Erythroblast (primary cell): Measurements from ENCODE around the gene NR3C2.

Source experiments
- GATA1 ChIP-seq: IDR thresholded peaks from 2 replicates; pipeline ENCODE4 v1.6.1; 2011; ENCODE audit warnings: low read depth, mild to moderate bottlenecking, control low read depth, low read length, moderate library complexity
- POLR2A ChIP-seq: IDR thresholded peaks from 2 replicates; pipeline ENCODE4 v1.6.1; 2011; ENCODE audit warnings: mild to moderate bottlenecking, low read length

DNA sequence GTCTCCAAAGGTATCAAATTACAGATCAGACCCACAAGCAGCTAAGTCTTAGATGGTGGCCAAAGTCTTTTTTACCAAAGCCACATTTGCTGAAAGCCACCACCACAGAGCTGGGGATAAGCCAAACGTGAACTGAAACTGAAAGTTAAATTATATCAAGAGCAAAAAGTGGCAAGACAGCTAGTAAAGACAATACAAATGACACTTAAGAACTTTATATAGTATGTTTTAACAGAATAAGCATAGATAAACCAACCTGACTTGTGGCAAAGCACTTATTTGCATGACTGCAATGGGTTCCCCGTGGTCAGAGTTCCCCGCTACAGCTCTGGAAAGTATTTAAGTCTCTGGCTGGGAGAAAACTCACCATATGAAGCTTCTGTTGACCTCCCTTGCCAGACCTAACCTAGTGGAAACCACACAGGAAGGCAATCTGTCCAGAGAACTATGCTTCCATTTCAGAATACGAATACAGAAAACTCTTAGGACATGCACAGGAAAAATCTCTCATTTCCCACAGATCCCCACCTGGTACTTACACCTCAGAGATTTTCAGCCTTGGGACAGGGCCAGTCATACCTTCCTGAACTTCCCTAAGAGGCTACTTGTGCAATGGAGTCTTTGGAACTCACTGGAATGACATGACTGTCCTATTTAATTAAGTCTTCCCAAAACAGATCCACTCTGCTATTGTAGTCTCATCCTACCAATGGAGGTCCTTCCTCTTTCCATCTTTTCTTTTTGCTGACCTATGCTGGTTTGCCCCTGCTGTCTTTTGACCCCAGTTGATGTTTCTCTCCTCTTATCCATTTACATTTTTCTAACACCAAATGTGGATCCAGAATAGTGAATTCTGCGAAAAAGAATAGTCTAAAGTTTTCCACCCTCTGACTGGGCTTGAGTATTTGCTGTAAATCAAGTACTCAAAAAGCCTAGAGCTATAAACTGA, 225.1 kb downstream of the NR3C2 start:
- no peak for TF ChIP-seq POLR2A
- TF ChIP-seq GATA1: no peak
